GM23338 (cell line): ENCODE measurements around the gene NPHS2. TPM values are rescaled to one million over a fixed set of nuclear protein-coding genes. Genes with fewer than 3 reads are reported as not detected.

Source experiments
- ATAC-seq: fragments of 200-7000 bp; cut with Tn5 transposase; 3 replicates; pipeline ENCODE4 v1.9.1; 2020
- DNase-seq: peaks from one replicate; pipeline ENCODE4 v3.0.0-alpha.2; 2015; ENCODE audit warnings: low spot score
- H2AFZ ChIP-seq: fragments of 200-600 bp; sonication (generic); 2 replicates; pipeline ENCODE4 v1.8.0; 2016; ENCODE audit warnings: antibody characterized with exemption, mild to moderate bottlenecking, moderate library complexity
- H3F3A ChIP-seq: fragments of 200-600 bp; sonication (generic); replicated peaks from 2 replicates; pipeline ENCODE4 v1.8.0; 2017; ENCODE audit warnings: antibody characterized with exemption, mixed run types, low read depth
- H3K27ac ChIP-seq: fragments of 200-600 bp; sonication (generic); 2 replicates; pipeline ENCODE4 v1.6.1; 2016; ENCODE audit warnings: low read depth
- H3K27me3 ChIP-seq: fragments of 200-600 bp; sonication (generic); 2 replicates; pipeline ENCODE4 v1.8.0; 2016; ENCODE audit warnings: mild to moderate bottlenecking, mixed run types, moderate library complexity; ENCODE audit not compliant: insufficient read depth
- H3K36me3 ChIP-seq: fragments of 200-600 bp; sonication (generic); 2 replicates; pipeline ENCODE4 v1.8.0; 2016; ENCODE audit warnings: mild to moderate bottlenecking; ENCODE audit not compliant: insufficient read depth
- H3K4me1 ChIP-seq: fragments of 200-600 bp; sonication (generic); 2 replicates; pipeline ENCODE4 v1.8.0; 2016; ENCODE audit warnings: mild to moderate bottlenecking, moderate library complexity; ENCODE audit not compliant: insufficient read depth
- H3K4me2 ChIP-seq: fragments of 200-600 bp; sonication (generic); 2 replicates; pipeline ENCODE4 v1.7.1; 2017; ENCODE audit warnings: mixed run types
- H3K4me3 ChIP-seq: fragments of 200-600 bp; sonication (generic); 2 replicates; pipeline ENCODE4 v1.6.1; 2016; ENCODE audit warnings: mixed run types
- H3K79me2 ChIP-seq: fragments of 200-600 bp; sonication (generic); replicated peaks from 2 replicates; pipeline ENCODE4 v1.8.0; 2017; ENCODE audit warnings: mild to moderate bottlenecking; ENCODE audit not compliant: insufficient read depth
- H3K9me2 ChIP-seq: fragments of 200-600 bp; sonication (generic); 2 replicates; pipeline ENCODE4 v1.8.0; 2017; ENCODE audit not compliant: insufficient read depth
- H4K20me1 ChIP-seq: fragments of 200-600 bp; sonication (generic); replicated peaks from 2 replicates; pipeline ENCODE4 v1.8.0; 2017; ENCODE audit warnings: mild to moderate bottlenecking; ENCODE audit not compliant: insufficient read depth
- H3K27ac Mint-ChIP-seq: 2 replicates; pipeline ENCODE4 v1.8.0; 2020; ENCODE audit warnings: inconsistent platforms, mild to moderate bottlenecking, moderate library complexity, mixed read lengths
- H3K27me3 Mint-ChIP-seq: 3 replicates; pipeline ENCODE4 v1.8.0; 2022; ENCODE audit warnings: low read depth, mild to moderate bottlenecking, moderate library complexity, mixed read lengths, inconsistent platforms; ENCODE audit not compliant: insufficient read depth, poor library complexity
- H3K36me3 Mint-ChIP-seq: 3 replicates; pipeline ENCODE4 v1.8.0; 2021; ENCODE audit warnings: low read depth, mild to moderate bottlenecking, inconsistent platforms, moderate library complexity, mixed read lengths
- H3K4me1 Mint-ChIP-seq: 3 replicates; pipeline ENCODE4 v1.8.0; 2020; ENCODE audit warnings: mild to moderate bottlenecking, inconsistent platforms, mixed read lengths
- H3K4me3 Mint-ChIP-seq: 3 replicates; pipeline ENCODE4 v1.8.0; 2021; ENCODE audit warnings: moderate library complexity, mild to moderate bottlenecking, inconsistent platforms, mixed read lengths
- H3K9me3 Mint-ChIP-seq: 3 replicates; pipeline ENCODE4 v1.8.0; 2020; ENCODE audit warnings: moderate library complexity, mild to moderate bottlenecking, inconsistent platforms, mixed read lengths
- CREB1 ChIP-seq: fragments of 250-450 bp; sonication (Bioruptor Pico); IDR thresholded peaks from 2 replicates; pipeline ENCODE4 v1.5.0; 2020; ENCODE audit warnings: low read depth, mild to moderate bottlenecking, moderate library complexity
- polyA plus RNA-seq: library from polyadenylated mRNA; unstranded; fragments of >200 nt; fragmentation: Nextera tagmentation; extraction: Ambion mirVana; gene quantifications from 2 replicates; pipeline ENCODE4 v1.2.1, GENCODE V29; 2016
- small RNA-seq: library from RNA; depleted of rRNA; stranded (forward); fragments of <200 nt; gene quantifications from one replicate; pipeline ENCODE3, GENCODE V24; 2014; ENCODE audit warnings: low replicate concordance
- total RNA-seq: library from RNA; depleted of rRNA; stranded (reverse); fragments of >200 nt; shearing (Covaris generic); gene quantifications from 2 replicates; pipeline ENCODE4 v1.2.3, GENCODE V29; 2014; rRNA removed
- TF ChIP-seq, protein P1 (sequence below), 2 experiments: fragments of 200-600 bp in 1 of 2; sonication (generic) in 1 of 2; conservative IDR thresholded peaks; 2 replicates each; pipeline versions ENCODE4 v1.5.1 to v1.6.1; 2016 to 2017; ENCODE audit warnings: antibody characterized with exemption in 2 of 2, low read depth in 2 of 2, mild to moderate bottlenecking in 2 of 2, moderate library complexity in 1 of 2

Gene NPHS2
- total and polyA plus RNA-seq, 2 experiments from 2014 or later = not detected

DNA sequence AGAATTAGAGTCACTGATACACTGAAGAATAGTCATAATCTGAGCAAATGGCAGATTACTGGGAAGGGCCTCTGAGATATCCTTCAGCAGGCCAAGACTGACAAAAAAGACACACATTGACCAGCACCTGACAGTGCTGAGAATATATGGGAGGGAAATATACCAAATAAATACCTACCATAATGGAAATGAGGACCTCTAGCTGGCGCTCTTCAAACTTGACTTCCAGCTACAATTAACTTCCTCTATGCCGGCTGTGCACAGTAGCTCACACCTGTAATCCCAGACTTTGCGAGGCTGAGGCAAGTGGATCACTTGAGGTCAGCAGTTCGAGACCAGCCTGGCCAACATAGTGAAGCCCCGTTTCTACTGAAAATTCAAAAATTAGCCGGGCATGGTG, 69.5 kb downstream of the NPHS2 start:
- TF ChIP-seq CREB1 (CRISPR knock-in tag) = no peak
- TF ChIP-seq, protein P1, sequence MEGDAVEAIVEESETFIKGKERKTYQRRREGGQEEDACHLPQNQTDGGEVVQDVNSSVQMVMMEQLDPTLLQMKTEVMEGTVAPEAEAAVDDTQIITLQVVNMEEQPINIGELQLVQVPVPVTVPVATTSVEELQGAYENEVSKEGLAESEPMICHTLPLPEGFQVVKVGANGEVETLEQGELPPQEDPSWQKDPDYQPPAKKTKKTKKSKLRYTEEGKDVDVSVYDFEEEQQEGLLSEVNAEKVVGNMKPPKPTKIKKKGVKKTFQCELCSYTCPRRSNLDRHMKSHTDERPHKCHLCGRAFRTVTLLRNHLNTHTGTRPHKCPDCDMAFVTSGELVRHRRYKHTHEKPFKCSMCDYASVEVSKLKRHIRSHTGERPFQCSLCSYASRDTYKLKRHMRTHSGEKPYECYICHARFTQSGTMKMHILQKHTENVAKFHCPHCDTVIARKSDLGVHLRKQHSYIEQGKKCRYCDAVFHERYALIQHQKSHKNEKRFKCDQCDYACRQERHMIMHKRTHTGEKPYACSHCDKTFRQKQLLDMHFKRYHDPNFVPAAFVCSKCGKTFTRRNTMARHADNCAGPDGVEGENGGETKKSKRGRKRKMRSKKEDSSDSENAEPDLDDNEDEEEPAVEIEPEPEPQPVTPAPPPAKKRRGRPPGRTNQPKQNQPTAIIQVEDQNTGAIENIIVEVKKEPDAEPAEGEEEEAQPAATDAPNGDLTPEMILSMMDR (conservative IDR thresholded peaks at IDR 0.05; ENCODE audit: low read depth in 2 of 2) = peak in 1 of 2 experiments; percentile 30; a peak in 2 of 4 replicates
- Histone ChIP-seq H3K27me3 (no peaks in the 10 kb centered on the region), H3K27ac (no peak overlapping the region), H3F3A (no peaks in the 10 kb centered on the region), H4K20me1 (no peaks in the 10 kb centered on the region), H3K4me1 (no peaks in the 10 kb centered on the region), H3K36me3 (no peaks in the 10 kb centered on the region), H3K4me3 (no peak overlapping the region), H3K9me2 (0 out of 2 replicates have a peak, but pooled peaks cover 5% of the 10 kb centered on the region), H3K4me2 (no peak overlapping the region), H3K79me2 (no peaks in the 10 kb centered on the region), H2AFZ (no peak overlapping the region)
- no peak for DNase-seq
- Mint-ChIP-seq H3K4me3 (no peak overlapping the region), H3K4me1 (no peaks in the 10 kb centered on the region), H3K27me3 (peaks cover 2% of the 10 kb centered on the region), H3K27ac (no peak overlapping the region), H3K36me3 (no peaks in the 10 kb centered on the region), H3K9me3 (no peaks in the 10 kb centered on the region)
- no peak for ATAC-seq

Small RNA genes lying within 50 kb of the gene (small RNA-seq; reads per million reads assigned to genes)
- gene RNU5F-2P = not detected

Other genes starting within 250 kb of the NPHS2 start
- gene AXDND1, start 210.0 kb downstream of the NPHS2 start, total RNA-seq = not detected in 2 replicates
- gene AXDND1, start 210.0 kb downstream of the NPHS2 start, polyA plus RNA-seq = 0.31 TPM in 1 of 2 replicates, not detected in the other
- 1.4 TPM in 1 of 2 replicates, not detected in the other for gene TDRD5, start 15.9 kb upstream of the NPHS2 start, total RNA-seq
- 0.28 TPM in 1 of 2 replicates, not detected in the other for gene TDRD5, start 15.9 kb upstream of the NPHS2 start, polyA plus RNA-seq
- 0.08 TPM in 1 of 2 replicates, not detected in the other for gene FAM163A, start 167.3 kb upstream of the NPHS2 start, total RNA-seq
- gene FAM163A, start 167.3 kb upstream of the NPHS2 start, polyA plus RNA-seq = not detected in 2 replicates